HG03457 (cell line): ENCODE data around the gene XPNPEP3.
A peak's percentile ranks its signal among the peaks of the same experiment; 100 is the strongest.
"Not testable (repeated sequence)": the region's sequence is repeated elsewhere in the genome, so short reads cannot be mapped to it uniquely, and the experiment has no call there.

Experiments used
- ATAC-seq: cut with Tn5 transposase; IDR thresholded peaks from one replicate; pipeline ENCODE4 v1.9.1; 2021; ENCODE audit warnings: moderate number of reproducible peaks; ENCODE audit not compliant: unreplicated experiment

XPNPEP3 gene

DNA sequence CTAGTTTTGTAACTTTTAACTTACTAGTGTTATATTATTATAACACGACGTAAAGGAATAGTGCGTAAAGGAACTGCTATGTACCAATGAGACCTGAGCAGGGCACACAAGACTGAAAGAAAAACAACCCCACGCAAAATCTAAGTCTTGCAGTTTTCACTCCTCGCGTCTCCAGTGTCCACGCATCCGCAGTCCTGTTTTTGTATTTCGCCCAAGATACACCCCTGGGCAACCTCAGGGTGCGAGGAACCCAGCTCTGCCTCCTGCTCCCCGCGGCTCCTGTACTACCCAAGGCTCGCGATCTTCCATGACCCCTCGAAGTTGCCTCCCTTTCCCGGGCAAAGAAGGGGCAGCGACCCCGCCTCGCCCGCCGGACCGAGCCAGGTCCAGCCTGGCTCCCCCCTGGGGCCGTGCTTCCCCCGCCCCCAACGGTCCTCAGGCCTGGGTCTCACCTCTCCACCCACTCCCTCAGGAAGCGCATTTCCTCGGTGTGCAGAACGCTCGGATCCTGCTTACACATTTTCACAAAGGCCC lies 902 bp upstream of the XPNPEP3 start:
- ATAC-seq = peak; percentile 6

DNA sequence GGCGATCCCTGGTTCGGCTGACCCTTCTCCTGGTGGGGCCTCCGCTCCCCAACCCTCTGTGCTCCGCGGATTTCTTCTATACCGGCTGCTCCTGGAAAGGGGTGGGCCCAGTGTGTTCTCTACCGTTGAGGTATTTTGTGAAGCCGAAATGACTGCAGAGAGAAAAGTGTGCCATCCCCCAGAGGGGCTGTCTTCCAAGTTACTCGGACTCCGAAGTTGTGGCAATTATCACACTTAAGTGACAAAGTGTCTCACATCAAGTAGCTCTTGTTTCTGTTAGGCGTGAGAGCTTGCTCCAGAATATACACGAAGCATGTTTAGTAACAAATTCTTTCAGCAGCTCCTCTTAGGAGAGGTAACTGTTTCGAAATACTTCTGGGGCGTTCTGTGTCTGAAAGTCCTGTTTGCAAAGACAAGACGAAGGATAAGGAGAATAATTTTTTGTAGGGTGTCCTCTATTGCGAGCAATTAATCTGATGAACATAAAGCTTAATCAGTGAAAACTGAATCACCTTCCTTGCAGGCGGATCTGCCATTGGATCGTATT lies 434 bp downstream of the XPNPEP3 start:
- ATAC-seq = no peak

DNA sequence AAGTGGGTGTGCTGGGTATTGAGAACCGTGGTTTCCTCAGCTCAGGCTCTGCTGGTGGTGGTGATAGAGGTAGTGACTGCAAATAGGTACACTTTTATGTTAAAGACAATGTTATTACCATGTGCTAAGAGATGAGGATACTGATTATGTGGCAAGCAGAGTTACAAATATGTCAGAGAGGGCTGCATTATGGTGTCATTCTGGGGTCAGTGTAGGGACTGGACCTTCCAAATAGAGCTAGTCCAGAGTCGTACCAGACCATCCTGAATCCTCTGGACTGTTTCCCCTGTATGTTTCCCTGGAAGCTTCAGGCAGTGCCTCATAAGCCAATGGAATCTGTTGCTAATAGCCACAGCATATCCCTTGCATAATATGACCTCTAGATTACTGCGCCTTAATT lies 5.1 kb downstream of the XPNPEP3 start, which contains the start of gene DNAJB7:
Gene DNAJB7 (minus strand): TSS at position 101 of the 400 bp plus-strand sequence. CDS start 119 bp downstream, outside the sequence.
- no peak for ATAC-seq

DNA sequence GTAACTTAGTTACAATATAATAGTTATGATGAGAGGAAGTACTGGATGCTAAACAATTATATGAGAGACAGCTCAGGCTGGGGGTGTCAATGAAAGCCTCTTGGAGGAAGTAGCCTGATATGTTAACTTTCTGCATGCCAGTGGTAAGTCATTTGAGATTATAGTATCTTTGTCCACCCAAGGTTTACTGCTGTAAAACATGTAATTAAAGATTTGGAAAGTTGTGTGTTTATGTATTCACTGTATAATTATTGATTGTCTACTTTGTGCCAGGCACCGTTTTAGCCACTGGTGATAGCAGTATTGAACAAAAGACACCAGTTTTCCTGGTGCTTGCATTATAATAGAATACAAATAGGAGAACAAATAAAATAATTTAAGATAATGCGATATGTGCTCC lies 5.6 kb downstream of the XPNPEP3 start:
- no peak for ATAC-seq

DNA sequence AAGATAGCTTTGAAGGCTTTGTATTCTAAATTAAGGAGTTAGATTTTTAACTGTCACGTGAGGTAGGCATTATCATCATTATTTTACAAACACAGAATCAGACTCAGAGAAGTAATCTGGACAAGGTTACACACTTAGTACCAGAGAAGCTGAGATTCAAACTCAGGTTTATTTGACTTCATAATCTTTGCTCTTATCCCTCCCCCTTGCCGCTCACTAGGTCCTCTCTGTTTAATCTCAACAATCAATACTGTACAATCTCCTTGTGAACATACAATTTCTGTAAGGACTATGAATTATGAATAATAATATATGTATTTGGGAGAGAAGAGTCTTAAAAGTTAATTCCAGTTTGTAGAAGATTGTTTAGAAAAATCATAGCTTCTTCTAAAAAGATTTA lies 10.2 kb downstream of the XPNPEP3 start:
- ATAC-seq = no peak

DNA sequence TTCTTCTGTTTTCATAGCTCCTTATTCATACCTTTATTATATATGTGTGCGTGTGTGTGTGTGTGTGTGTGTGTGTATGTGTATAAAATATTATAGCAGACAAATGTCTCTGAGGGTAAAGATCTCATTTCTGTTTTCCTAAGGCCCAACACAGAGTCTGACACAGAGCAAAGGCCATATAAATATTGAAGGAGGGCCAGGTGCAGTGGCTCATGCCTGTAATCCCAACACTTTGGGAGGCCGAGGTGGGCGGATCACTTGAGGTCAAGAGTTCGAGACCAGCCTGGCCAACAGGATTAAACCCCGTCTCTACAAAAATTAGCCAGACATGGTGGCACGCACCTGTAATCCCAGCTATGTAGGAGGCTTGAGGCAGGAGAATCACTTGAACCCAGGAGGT lies 11.4 kb downstream of the XPNPEP3 start:
- ATAC-seq = not testable (repeated sequence)

DNA sequence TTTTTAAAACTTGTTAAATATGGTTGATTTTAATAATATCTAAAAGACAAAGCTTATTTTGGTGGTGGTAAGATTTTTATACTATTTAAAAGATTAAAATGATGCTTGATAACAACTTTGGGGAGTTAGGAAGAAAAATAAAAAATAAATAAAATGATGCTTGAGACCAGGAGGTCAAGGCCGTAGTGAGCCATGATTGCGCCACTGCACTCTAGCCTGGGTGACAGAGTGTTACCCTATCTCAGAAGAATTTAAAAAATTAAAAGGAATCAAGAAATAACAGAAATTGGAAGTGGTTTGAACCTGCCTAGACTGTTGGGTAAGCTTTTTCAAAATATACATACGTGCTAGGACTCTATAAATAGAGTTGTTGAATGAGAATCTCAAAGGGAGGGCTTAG lies 17.1 kb downstream of the XPNPEP3 start:
- ATAC-seq = no peak

DNA sequence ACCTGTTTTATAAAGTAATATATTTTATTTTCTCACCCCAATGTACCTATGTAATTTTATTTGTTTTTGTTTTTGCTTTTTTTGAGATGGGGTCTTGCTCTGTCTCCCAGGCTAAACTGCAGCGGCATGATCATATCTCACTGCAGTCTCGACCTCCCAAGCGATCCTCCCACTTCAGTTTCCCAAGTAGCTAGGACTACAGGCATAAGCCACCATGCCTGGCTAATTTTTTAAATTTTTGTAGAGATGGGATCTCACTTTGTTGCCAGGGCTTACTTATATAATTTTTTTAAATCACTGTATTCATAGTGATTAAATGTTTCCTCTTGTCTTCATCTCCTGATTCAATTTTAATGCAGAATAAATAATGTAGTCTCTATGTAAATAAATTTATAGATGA lies 18.2 kb downstream of the XPNPEP3 start:
- ATAC-seq = no peak

DNA sequence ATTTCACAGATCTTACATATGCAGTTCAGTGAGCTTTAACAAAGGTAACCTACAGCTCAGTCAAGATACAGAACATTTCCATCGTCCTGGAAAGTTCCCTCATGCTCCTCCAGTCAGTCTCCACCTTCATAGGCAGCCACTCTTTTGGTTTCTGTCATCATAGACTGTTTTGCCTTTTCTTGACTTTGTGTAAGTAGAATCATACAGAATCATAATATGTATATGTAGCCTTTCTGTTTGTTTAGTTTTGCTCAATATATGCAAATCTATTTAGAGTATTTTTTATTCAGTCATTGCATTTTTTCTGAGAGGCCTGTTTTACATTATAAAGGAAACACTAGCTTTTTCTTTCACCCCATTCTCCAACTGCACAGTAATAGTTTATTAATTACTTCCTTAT lies 20.0 kb downstream of the XPNPEP3 start:
- no peak for ATAC-seq

DNA sequence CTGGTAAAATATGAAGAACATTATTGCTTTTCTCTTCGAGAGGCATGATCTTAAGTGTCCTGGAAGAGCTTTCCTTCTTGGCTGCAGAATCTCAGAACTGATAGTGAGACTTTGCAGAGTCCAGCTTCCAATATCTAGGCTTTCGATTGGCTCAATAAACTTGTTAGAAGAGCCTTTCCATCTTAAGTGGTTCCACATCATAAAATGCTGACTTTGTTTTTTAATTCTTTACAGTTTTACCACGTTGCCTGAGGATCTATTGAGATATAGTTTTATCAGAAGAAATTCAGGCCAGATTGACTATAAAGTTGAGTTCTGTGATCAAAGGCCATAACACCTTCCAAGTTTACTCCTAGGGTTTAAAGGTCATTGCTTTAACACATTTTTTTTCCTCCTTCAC lies 20.5 kb downstream of the XPNPEP3 start:
- ATAC-seq = no peak

DNA sequence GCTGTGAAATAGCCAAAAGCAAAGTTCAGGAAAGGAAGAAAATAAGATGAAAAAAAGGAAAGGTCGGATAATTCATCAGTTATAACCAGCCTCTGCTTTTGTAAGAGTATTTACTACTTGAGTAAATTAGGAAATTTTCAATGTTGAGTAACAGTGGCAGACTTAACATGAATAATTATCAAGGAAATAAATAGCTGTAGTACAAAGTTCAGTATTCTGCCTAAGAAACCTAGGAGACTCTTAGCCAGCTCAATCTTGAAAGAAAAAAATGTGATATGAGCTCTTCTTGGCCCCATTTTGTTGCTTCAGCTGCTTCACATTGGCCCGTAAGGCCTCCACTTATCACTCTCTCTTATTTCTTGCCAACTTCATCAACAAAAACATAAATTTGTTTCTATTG lies 22.0 kb downstream of the XPNPEP3 start:
- ATAC-seq = no peak

DNA sequence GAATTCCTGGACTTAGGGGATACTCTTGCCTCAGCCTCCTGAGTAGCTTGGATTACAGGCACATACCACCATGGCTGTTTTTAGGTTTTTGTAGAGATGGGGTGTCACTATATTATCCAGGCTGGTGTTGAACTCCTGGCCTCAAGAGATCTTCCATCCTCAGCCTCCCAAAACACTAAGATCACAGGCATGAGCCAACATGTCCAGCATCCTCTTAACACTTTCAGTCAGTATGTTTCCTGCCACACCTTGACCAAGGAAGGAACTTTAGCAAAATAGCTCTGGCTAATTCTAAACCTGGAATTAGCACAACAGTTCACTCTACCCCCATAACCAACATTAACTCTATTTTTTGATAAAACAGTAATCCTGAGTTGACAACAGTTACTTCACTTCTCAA lies 32.2 kb downstream of the XPNPEP3 start:
- ATAC-seq = no peak

DNA sequence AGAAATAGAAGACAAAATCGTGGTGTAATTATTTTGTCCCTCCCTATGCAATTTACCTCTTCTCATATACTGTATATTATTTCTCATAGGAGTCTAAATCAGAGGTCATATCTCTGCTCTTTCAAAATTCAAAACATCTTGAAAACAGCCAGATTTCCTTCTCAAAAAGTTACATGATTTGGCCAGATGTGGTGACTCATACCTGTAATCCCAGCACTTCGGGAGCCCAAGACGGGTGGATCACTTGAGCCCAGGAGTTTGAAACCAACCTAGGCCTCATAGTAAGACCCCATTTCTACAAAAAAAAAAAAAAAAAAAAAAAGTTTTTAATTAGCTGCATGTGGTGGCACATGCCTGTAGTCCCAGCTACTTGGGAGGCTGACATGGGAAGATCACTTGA lies 33.9 kb downstream of the XPNPEP3 start:
- no peak for ATAC-seq

DNA sequence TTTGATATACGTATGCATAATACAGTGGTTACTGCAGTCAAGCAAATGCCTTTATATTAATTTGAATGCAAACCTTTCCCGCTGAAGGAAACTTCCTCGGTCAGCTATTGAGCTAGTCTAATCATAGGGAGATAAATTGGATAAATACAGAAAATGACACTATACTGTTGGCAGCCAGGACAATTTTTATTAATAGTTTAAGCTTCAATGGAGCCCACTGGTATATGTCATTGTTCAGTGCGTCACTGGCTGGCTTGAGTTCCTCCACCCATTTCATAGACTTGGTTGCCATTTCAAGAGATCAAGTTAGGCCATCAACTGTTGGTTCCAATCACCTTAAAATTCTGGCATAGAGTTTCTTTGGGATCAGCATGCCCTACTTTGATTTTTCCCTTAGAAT lies 37.5 kb downstream of the XPNPEP3 start:
- no peak for ATAC-seq

DNA sequence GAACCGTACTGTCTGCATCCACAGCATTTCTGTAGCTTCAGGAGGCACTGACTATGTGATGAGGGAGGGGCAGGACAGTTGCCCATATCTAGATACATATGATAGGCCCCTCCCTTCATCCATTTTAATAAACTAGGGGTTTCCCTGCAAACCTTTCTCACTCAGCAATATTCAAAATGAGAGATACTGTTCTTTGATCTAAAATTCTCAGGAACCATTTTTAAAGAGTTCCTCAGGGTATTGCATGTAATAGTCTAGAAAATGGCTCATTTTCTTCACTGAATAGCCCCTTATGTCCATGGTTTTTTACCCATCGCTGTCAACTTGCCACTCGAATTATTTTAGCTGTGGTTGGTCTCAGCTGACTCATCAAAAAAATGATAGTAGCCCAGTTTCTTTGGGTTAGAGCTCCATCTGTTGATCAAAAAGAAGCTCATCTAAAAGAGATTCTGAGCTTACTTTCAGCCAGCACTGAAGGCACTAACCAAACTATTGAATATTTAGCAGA lies 42.0 kb downstream of the XPNPEP3 start:
- no peak for ATAC-seq

DNA sequence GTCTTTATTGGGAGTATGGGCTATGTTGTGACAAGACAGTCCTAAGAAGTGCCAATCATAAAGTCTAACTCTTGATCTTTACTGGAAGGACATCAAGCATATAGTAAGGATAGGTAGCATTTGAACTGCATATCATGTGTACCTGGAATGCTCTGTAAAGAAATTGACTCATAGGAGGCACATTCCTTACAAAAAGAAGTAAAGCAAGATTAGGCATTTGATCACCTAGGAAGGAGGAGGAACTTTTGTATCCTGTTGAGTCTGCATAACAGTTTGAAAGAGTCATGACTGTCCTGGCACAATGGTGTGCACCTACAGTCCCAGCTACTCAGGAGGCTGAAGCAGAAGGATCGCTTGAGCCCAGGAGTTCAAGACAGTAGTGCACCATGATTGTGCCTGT lies 47.2 kb downstream of the XPNPEP3 start:
- ATAC-seq = no peak

DNA sequence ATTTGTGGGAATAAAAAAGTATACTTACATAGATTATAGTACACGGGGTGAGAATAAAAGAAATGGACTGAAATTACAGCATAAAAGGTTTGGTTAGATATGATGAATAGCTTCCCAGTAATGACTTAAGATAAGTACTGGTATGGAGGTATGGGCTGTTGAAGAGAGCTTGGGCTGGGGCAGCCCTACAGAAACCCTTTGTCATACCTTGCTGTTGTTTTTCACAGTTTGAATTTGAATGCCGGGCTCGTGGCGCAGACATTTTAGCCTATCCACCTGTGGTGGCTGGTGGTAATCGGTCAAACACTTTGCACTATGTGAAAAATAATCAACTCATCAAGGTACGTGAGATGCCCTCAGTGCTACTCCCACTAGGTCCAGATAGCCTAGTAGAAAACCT lies 51.9 kb downstream of the XPNPEP3 start:
- no peak for ATAC-seq

DNA sequence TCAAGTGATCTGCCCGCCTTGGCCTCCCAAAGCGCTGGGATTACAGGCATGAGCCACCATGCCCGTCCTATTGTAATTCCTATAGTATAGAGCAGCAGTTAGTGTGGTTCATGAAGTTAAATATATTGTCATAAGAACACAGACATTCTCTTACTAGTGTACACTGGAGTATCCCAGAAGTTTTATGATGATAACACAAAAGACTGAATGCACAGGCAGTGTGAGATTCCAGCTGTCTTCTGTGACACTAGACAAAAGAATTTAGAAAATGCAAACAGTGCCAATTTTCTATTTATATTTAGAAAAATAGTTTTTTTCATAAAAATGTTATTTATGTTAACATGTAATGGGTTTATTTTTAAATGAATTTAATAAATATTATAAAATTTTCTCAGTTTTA lies 54.8 kb downstream of the XPNPEP3 start:
- ATAC-seq = no peak

DNA sequence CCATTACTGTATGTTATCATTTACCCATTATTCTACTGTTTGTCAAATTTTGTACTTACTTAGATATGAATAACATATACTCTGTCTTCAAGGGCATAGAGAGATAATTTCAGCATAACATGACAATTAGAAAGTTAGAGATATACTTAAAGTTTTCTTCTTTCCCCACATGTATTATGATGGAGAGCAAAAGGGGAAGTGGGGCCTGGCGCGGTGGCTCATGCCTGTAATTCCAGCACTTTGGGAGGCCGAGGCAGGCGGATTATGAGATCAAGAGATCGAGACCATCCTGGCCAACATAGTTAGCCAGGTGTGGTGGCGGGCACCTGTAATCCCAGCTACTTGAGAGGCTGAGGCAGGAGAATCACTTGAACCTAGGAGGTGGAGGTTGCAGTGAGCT lies 56.0 kb downstream of the XPNPEP3 start:
- ATAC-seq = not testable (repeated sequence)

DNA sequence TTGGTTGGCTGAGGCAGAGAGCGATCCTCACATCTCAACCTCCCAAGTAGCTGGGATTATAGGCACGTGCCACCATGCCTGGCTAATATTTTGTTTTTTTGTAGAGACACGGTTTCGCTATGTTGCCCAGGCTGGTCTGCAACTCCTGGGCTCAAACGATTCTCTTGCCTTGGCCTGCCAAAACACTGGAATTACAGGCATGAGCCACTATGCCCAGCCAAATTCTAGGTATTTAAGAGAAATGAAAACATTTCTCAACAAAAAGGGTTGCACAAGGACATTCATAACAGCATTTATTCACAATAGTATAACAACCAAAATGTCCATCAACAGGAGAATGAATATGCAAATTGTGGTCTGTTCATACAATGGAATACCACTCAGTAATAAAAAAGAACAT lies 62.5 kb downstream of the XPNPEP3 start:
- no peak for ATAC-seq

DNA sequence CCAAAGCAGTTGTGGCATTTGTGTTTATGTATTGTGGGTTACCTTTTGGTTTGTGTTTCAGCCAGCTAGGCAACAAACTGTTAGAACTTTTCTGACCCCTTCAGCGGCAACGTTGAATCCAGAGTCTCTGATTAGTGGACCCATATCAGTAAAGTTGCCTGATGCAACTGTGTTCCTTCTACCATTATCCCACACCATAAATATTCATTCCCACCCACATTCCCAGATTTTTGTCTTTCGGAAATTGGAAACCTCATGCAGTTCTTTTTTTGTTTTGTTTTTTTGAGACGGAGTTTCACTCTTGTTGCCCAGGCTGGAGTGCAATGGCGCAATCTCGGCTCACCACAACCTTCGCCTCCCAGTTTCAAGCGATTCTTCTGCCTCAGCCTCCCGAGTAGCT lies 63.6 kb downstream of the XPNPEP3 start:
- no peak for ATAC-seq

DNA sequence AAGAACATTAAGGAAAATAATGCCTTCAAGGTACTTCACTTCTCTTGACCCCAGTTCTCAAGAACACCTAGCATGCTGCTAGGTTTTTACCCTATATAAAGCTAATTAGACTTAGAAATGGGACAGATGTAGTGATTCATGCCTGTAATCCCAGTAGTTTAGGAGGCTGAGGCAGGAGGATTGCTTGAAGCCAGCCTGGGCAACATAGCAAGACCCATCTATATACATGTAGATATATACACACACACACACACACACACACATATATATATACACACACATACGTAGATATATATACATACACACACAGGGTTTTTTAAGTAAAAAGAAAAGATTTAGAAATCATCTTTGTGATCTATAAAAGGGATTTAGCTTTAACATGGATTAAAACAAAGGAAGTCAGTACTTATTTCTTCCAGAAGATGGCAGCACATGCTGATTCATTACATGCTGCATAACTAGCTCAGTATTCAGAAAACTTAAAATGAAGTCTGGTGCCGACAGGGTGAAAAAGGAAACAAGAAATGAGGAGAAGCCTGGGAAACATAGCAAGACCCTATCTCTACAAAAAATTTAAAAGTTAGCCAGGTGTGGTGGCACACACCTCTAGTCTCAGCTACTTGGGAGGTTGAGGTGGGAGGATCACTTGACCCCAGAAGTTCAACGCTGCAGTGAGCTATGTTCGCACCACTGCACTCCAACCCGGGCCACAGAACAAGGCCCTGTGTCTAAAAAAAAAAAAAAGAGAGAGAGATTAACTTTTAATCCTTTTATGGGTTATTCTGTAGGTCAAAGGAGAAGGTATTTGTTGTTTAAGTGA lies 65.7 kb downstream of the XPNPEP3 start:
- no peak for ATAC-seq
